ENCODE results near the gene GSTM2. TPM values are rescaled to one million over a fixed set of nuclear protein-coding genes. Genes with fewer than 3 reads are reported as not detected.
"Not testable (repeated sequence)": the region's sequence is repeated elsewhere in the genome, so short reads cannot be mapped to it uniquely, and the experiment has no call there.

The GSTM2 gene
- total RNA-seq, 1 donor from 2014 or later = 15.1 TPM

GRCh38 chr1:109711593-109712320, 43.9 kb downstream of the GSTM2 start, which contains the start of gene GSTM5:
Gene GSTM5, plus strand, starts transcription at chr1:109712251. Its CDS starts 62 bp downstream, at chr1:109712313.
- ATAC-seq; DNase-seq (ENCODE audit: low spot score): not testable (repeated sequence)

DNA sequence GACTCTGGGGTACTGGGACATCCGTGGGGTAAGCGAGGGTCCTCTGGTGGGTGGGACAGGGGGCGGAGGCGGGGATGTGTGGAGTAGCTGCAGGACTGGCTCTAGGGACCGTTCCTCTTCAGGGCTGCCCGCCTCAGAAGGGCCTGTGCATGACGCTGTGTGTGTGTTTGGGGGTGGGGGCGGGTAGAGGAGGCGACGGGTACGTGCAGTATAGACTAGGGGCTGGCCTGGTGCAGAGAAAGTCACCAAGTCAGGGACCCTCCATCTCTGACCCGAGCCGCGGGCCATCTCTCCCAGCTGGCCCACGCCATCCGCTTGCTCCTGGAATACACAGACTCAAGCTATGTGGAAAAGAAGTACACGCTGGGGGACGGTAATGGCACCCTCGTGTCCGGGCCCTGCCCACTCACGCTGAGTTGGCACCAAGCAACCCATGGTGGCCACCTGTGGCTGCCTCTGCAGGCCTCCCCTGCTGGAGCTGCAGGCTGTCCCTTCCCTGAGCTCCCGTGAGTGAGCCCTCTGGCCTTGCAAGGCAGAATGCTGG, 44.5 kb downstream of the GSTM2 start:
- no peak for DNase-seq (ENCODE audit: low spot score)
- ATAC-seq = no peak

- ATAC-seq = no peak
- DNase-seq (ENCODE audit: low spot score) = no peak
These were observed 45.8 kb downstream of the GSTM2 start for GRCh38 chr1:109713636-109714035.

- no peak for DNase-seq (ENCODE audit: low spot score)
- no peak for ATAC-seq
These were observed 47.0 kb downstream of the GSTM2 start for GRCh38 chr1:109714661-109715372.

DNA sequence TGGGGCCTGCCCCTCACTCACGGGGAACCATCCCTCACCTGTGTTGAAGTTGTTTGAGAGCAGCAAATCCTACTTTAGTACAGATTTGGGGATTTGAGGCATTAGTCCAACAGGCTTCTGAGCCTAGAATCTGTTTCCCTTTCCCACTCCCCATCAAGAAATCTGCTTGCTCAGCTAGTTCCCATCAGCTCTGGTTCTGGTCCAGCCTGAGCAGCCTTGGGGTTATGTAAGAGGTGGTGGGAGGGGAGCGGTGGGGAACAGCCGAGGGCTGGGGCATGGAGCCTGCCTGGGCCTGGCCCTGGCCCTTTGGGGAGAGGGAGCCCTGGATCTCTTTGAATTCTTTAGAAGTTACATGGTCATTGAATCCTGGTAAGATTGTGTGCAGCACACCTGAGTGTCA, 48.3 kb downstream of the GSTM2 start:
- no peak for ATAC-seq
- no peak for DNase-seq (ENCODE audit: low spot score)

DNA sequence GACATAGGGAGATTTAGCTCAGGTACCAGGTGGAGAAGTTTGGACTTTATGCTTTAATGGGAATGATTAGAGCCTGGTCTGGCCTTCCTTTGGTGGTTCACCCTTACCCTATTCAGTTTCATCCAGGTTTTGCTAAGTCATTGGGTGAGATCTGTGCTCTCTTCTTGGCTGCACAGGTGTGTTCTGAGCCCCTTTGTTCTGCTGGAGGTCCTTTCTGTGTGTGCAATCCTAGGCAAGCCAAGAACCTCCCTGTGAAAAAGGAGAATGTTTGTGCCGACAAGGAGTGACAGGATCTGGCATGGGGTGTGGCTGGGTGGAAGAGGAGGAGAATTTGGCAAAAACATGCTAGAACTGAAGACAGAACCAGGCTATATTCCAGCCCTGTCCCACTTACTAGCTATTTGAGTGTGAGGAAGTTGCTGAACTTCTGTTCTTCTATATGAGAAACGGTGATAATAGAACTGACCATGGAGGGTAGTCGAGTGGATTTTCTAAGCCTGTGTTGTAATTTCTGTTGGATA, 48.8 kb downstream of the GSTM2 start:
- no peak for DNase-seq (ENCODE audit: low spot score)

GRCh38 chr1:109717729-109718128, 49.9 kb downstream of the GSTM2 start:
- DNase-seq (ENCODE audit: low spot score) (no peak), ATAC-seq (no peak)

More for the DNA sequence above, 48.8 kb downstream of the GSTM2 start:
- no peak for ATAC-seq

DNA sequence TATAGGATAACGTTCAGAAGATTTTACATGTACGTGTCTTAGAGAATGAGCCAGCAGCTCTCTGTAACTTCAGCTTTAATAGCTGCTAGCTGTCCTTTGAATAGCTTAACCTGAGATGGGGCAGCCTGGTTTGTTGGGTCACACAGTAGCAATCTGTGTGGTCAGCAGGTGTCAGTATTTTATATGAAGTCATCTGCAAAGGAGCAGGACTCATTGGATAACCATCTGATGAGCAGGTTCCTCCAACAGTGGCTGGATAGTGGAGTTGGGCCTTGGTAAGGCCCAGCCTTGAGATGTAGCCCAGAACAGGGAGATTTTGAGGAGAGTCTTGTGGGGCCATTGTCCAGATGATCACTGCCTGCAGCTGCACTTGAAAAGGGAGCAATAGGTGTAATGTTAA, 50.6 kb downstream of the GSTM2 start:
- ATAC-seq = peak; percentile 89
- DNase-seq (ENCODE audit: low spot score) = no peak

- DNase-seq (ENCODE audit: low spot score) = no peak
- no peak for ATAC-seq
These were observed 51.5 kb downstream of the GSTM2 start for GRCh38 chr1:109719337-109719837.

DNA sequence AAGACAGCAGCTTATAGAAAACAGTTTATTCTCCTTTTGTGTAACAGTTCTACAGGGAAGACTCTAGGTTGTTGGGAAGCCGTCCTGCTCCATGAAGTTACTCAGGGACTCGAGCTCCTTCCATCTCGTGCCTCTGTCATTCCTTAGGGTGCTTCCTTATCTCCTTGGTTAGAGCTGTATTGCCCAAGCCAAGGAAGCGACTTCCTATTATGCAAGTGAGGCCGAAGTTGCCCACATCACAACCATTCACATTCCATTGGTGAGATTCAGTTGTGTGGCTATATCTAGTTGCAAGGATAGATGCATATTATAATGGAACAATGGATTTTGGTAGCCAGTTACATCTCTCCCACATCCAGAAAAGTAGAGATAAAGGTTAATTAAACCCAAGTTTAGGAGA, 53.2 kb downstream of the GSTM2 start:
- ATAC-seq (no peak), DNase-seq (ENCODE audit: low spot score) (no peak)

DNA sequence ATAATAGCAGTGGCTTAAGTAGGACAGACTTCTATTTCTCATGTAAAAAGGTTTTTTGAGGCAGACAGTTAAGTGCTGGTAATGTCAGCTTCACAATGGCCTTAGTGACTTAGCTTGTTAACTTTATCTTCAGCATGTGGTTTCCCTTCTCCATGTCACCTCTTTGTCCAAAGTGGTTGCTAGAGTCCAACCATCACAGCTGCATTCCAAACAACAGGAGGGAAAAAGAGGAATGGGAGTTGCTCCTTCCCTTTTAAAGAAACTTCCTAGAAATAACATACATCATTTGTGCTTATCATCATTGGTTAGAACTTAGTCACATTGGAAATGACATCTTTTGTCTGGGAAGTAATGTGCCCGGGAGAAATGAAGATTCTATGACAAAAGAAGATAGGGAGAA, 54.1 kb downstream of the GSTM2 start:
- ATAC-seq (no peak), DNase-seq (ENCODE audit: low spot score) (no peak)

DNA sequence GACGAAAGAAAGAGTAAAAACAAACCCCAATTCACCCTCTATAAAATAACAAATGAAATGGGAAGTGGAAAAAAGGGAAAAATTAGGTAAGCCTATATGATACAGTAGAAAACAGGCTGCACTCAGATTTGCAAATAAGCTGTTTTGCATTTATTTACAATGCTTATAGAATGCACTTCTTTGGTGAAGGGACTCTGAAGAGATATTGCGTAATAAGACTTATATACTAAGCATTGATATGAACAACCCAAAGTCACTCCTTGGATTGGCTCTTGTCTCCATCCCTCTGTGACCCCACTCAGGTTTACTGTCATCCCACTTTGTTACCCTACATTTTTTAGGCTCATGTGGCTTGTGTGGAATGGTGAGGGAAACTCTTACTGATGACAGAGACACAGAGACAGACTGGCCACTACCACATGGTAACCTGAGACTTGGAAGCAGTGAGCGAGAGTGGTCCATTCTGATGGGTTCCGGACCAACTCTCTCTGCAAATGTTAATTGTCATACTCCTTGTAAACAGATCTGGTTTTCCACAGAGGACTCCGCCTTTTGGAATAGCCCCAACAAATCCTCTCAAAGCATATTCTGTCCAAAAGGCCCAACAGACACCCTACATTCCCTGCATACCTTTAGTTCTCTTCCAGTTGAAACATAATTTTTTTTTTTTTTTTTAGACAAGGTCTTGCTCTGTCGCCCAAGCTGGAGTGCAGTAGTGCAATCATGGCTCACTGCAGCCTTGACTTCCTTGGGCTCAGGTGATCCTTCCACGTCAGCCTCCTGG, 55.2 kb downstream of the GSTM2 start:
- DNase-seq (ENCODE audit: low spot score) = no peak
- ATAC-seq = no peak

Other genes with a start within 250 kb of the GSTM2 start
- gene PSMA5, start 241.6 kb upstream of the GSTM2 start, total RNA-seq = 59.2 TPM
- gene SYPL2, start 201.5 kb upstream of the GSTM2 start, total RNA-seq = 9.6 TPM
- gene ATXN7L2, start 184.2 kb upstream of the GSTM2 start, total RNA-seq = 4.3 TPM
- gene CYB561D1, start 174.0 kb upstream of the GSTM2 start, total RNA-seq = 3.3 TPM
- 3.5 TPM for gene AMIGO1, start 158.3 kb upstream of the GSTM2 start, total RNA-seq
- gene GPR61, start 128.2 kb upstream of the GSTM2 start, total RNA-seq = not detected
- gene GNAI3, start 119.4 kb upstream of the GSTM2 start, total RNA-seq = 2.5 TPM
- 0.25 TPM for gene GNAT2, start 48.4 kb upstream of the GSTM2 start, total RNA-seq
- 56.1 TPM for gene AMPD2, start 48.2 kb upstream of the GSTM2 start, total RNA-seq
- gene GSTM4, start 12.0 kb upstream of the GSTM2 start, total RNA-seq = 25.4 TPM
- gene GSTM1, start 19.8 kb downstream of the GSTM2 start, total RNA-seq = not detected
- gene GSTM5, start 44.2 kb downstream of the GSTM2 start, total RNA-seq = 0.10 TPM
- 3.0 TPM for gene GSTM3, start 73.0 kb downstream of the GSTM2 start, total RNA-seq
- gene EPS8L3, start 95.9 kb downstream of the GSTM2 start, total RNA-seq = 0.15 TPM
- gene CSF1, start 242.8 kb downstream of the GSTM2 start, total RNA-seq = 12.5 TPM

Data from left lobe of liver (tissue), 2 donors.